ENCODE data around the gene CYS1. TPM values are rescaled to one million over a fixed set of nuclear protein-coding genes. Genes with fewer than 3 reads are reported as not detected.

CYS1 gene
- total RNA-seq, 1 donor from 2014 or later, result not detected

DNA sequence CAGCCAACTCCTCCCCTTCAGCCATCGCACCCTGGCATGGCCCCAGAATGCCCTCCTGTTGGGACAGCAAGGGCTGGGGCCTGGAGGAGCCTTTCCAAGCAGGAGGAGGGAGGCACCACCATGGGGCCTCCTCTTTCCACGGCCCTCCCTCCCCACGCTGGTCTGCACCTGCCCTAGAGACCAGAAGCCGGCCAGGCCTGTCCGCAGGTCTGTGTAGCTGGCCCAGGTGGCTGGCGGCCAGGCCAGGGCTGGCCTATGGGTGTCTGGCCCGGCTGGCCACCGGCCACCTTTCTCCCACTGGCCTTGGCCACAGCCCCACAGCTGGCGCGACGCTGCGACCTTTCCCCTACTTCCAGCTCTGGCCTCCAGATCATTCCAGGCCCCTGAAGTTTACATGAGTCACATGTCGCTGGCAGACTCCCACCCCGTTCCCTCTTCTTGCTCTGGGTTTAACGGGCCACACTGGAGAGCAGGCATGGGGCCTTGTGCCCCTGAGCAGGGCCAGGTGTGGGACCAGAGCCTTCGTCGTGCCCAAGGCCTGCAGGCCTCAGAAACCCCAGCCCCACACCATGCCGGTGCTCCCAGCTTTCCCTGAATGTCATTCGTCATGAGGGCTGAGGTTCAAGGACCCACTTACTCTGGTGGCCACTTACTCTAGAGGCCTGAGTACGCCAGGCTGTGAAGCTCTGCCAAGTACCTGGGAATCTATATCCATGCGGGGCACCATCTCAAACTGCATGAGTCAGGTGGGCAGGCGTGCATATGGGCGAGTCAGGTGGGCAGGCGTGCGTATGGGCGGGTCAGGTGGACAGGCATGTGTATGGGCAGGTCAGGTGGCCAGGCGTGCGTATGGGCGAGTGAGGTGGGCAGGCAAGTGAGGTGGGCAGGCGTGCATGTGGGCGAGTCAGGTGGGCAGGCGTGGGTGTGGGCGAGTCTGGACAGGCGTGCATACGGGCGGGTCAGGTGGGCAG lies 70.1 kb downstream of the CYS1 start:
- TF ChIP-seq, protein P1, sequence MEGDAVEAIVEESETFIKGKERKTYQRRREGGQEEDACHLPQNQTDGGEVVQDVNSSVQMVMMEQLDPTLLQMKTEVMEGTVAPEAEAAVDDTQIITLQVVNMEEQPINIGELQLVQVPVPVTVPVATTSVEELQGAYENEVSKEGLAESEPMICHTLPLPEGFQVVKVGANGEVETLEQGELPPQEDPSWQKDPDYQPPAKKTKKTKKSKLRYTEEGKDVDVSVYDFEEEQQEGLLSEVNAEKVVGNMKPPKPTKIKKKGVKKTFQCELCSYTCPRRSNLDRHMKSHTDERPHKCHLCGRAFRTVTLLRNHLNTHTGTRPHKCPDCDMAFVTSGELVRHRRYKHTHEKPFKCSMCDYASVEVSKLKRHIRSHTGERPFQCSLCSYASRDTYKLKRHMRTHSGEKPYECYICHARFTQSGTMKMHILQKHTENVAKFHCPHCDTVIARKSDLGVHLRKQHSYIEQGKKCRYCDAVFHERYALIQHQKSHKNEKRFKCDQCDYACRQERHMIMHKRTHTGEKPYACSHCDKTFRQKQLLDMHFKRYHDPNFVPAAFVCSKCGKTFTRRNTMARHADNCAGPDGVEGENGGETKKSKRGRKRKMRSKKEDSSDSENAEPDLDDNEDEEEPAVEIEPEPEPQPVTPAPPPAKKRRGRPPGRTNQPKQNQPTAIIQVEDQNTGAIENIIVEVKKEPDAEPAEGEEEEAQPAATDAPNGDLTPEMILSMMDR (conservative IDR thresholded peaks at IDR 0.05), result no peak
- H3K27ac Mint-ChIP-seq (ENCODE audit: unreplicated experiment), result no peak overlapping the region
- no peaks in the 10 kb centered on the region for H3K9me3 Mint-ChIP-seq
- no peaks in the 10 kb centered on the region for H3K27me3 Mint-ChIP-seq (ENCODE audit: low read depth)
- no peaks in the 10 kb centered on the region for H3K36me3 Mint-ChIP-seq (ENCODE audit: low read depth)
- H3K4me3 Mint-ChIP-seq, result no peak overlapping the region
- H3K4me1 Mint-ChIP-seq, result no peaks in the 10 kb centered on the region
- DNase-seq (ENCODE audit: low read depth, low spot score), result no peak

DNA sequence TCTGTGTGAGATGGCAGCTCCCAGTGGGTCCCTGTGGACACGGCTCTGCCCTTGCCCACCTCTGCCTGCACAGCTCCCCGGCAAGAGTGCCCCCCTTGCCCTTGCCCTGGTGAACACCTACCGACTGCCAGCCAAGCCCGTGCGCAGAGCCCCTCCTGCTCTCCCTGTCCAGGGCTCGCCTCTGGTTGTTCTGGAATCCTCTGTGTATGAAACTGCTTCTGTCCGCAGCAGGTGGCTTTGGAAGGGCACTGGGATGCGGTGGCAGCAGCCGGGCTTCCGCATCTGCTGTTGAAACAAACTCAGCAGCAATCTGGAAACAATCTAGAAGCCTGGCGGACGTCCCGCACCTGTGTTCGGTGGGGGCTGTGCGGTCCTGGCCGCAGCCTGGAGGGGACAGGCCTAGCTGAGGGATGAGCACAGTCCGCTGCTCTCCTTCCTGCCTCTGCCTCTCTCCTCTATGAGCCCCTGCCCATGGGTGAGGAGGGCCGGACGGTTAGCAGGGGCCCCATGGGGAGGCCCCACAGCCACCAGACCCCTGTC lies 70.9 kb downstream of the CYS1 start:
- H3K27me3 Mint-ChIP-seq (ENCODE audit: low read depth), result no peaks in the 10 kb centered on the region
- no peaks in the 10 kb centered on the region for H3K9me3 Mint-ChIP-seq
- H3K4me1 Mint-ChIP-seq, result no peaks in the 10 kb centered on the region
- DNase-seq (ENCODE audit: low read depth, low spot score), result no peak
- TF ChIP-seq, protein P1 (conservative IDR thresholded peaks at IDR 0.05), result no peak
- no peaks in the 10 kb centered on the region for H3K36me3 Mint-ChIP-seq (ENCODE audit: low read depth)
- no peak overlapping the region for H3K4me3 Mint-ChIP-seq
- H3K27ac Mint-ChIP-seq (ENCODE audit: unreplicated experiment), result no peak overlapping the region

DNA sequence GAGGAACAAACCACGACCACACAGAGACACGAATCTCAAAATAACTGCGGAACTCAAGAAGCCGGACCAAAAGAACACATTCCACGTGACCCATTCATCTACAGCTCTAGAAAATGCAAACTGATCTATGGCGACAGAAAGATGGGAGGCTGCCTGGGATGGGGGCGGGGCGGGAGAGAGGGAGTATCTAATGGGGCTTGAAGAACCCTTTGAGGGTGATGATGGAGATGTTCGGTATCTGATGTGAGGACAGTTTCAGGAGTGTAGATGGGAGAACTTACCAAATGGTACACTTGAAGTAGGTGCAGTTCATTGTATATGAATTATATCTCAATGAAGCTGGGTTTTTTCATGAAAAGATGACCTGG lies 71.4 kb downstream of the CYS1 start:
- TF ChIP-seq, protein P1 (conservative IDR thresholded peaks at IDR 0.05), result no peak
- no peaks in the 10 kb centered on the region for H3K27me3 Mint-ChIP-seq (ENCODE audit: low read depth)
- H3K4me3 Mint-ChIP-seq, result no peak overlapping the region
- H3K9me3 Mint-ChIP-seq, result no peaks in the 10 kb centered on the region
- H3K4me1 Mint-ChIP-seq, result no peaks in the 10 kb centered on the region
- no peak overlapping the region for H3K27ac Mint-ChIP-seq (ENCODE audit: unreplicated experiment)
- H3K36me3 Mint-ChIP-seq (ENCODE audit: low read depth), result no peaks in the 10 kb centered on the region
- no peak for DNase-seq (ENCODE audit: low read depth, low spot score)

DNA sequence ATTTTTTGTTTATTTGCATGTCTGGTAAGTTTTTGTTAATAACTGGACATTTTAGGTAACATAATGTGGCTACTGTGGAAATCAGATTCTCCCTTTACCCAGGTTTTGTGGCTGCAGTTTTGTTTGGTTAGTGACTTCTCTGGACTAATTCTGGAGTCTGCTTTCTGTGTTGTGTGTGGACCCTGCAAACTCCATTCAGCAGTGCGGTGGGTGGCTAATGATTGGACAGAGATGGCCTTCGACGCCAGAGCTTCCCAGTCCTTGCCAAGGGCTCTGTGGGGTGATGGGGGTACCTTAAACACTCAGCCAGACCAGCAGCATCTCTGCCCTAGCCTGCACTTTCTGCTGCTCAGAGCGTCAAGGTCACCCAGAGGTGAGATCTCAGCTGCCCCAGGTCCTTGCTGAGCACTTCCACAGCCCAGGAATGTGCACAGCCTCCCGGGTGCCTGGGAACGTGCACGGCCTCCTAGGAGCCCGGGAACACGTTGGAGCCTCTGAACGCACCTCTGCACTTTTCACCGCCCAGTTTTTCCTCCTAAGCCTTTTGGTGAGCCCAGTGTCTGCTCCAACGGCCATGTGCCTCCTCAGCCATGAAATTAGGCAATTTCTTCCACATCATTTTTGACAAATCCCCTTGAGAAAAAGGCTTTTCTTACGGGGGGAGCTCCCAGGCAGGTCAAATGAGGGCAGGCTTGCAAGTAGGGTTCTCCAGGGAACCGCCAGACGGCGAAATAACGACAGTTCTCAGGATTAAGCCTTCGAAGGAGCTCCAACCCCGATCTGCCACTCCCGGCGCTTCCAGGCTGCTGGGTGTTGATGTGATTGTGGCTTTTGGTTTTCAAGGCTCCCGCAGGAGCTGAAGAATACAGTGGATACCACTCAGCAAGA lies 72.0 kb downstream of the CYS1 start:
- Mint-ChIP-seq H3K4me1 (no peaks in the 10 kb centered on the region), H3K27ac (ENCODE audit: unreplicated experiment) (no peak overlapping the region), H3K9me3 (no peaks in the 10 kb centered on the region), H3K4me3 (no peak overlapping the region), H3K36me3 (ENCODE audit: low read depth) (no peaks in the 10 kb centered on the region), H3K27me3 (ENCODE audit: low read depth) (no peaks in the 10 kb centered on the region)
- no peak for DNase-seq (ENCODE audit: low read depth, low spot score)
- TF ChIP-seq, protein P1 (conservative IDR thresholded peaks at IDR 0.05), result no peak

DNA sequence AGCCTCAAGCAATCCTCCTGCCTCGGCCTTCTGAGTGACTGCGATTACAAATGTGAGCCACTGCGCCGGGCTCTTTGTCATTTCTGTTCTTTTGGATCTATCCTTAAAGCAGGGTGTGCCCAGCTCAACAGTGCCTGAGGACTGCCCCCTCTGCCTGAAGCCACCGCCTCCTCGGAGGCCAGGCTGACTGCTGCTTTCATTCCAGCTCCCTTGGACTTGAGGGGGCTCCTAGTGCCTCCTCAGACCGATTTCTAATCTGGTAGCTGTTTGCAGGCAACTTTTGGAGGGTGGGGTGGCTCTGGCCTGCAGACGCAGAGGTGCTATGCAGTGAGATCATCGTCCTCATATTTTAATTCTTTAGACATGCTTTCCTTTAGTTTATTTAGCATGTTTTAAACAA lies 72.8 kb downstream of the CYS1 start:
- H3K4me3 Mint-ChIP-seq, result no peak overlapping the region
- no peaks in the 10 kb centered on the region for H3K27me3 Mint-ChIP-seq (ENCODE audit: low read depth)
- H3K9me3 Mint-ChIP-seq, result no peaks in the 10 kb centered on the region
- H3K36me3 Mint-ChIP-seq (ENCODE audit: low read depth), result no peaks in the 10 kb centered on the region
- no peak for DNase-seq (ENCODE audit: low read depth, low spot score)
- TF ChIP-seq, protein P1 (conservative IDR thresholded peaks at IDR 0.05), result no peak
- H3K27ac Mint-ChIP-seq (ENCODE audit: unreplicated experiment), result no peak overlapping the region
- H3K4me1 Mint-ChIP-seq, result no peaks in the 10 kb centered on the region

Measured in neural crest cell (in vitro differentiated cells).